Measurements from ENCODE around the gene RAB11FIP3.
A peak's percentile ranks its signal among the peaks of the same experiment; 100 is the strongest.

DNA sequence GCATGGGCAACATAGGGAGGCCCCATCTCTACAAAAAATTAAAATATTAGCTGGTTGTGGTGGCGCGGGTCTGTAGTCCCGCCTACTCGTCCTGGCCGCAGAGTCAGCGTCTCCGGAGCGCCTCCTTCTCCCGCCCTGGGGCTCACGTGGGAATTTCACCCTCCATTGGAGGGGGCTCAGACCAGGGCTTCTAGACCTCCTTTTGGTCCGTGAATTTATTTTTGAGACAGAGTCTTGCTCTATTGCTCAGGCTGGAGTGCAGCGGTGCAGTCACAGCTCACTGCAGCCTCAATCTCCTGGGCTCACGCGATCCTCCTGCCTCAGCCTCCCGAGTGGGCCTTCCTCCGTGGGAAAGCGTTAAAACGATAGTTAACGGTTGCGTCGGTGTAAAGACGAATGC, 28.8 kb upstream of the RAB11FIP3 start:
- TF ChIP-seq TMF1 (CRISPR knock-in tag; IDR thresholded peaks at IDR 0.05; ENCODE audit: low read depth), result no peak
- TF ChIP-seq, protein P1, sequence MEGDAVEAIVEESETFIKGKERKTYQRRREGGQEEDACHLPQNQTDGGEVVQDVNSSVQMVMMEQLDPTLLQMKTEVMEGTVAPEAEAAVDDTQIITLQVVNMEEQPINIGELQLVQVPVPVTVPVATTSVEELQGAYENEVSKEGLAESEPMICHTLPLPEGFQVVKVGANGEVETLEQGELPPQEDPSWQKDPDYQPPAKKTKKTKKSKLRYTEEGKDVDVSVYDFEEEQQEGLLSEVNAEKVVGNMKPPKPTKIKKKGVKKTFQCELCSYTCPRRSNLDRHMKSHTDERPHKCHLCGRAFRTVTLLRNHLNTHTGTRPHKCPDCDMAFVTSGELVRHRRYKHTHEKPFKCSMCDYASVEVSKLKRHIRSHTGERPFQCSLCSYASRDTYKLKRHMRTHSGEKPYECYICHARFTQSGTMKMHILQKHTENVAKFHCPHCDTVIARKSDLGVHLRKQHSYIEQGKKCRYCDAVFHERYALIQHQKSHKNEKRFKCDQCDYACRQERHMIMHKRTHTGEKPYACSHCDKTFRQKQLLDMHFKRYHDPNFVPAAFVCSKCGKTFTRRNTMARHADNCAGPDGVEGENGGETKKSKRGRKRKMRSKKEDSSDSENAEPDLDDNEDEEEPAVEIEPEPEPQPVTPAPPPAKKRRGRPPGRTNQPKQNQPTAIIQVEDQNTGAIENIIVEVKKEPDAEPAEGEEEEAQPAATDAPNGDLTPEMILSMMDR (CRISPR knock-in tag; IDR thresholded peaks at IDR 0.05), result no peak
- no peak for TF ChIP-seq TGIF2 (CRISPR knock-in tag; IDR thresholded peaks at IDR 0.05)
- TF ChIP-seq CREB1 (IDR thresholded peaks at IDR 0.05), result no peak
- no peak for TF ChIP-seq CREB1 (CRISPR knock-in tag; IDR thresholded peaks at IDR 0.05)
- TF ChIP-seq, protein P2, sequence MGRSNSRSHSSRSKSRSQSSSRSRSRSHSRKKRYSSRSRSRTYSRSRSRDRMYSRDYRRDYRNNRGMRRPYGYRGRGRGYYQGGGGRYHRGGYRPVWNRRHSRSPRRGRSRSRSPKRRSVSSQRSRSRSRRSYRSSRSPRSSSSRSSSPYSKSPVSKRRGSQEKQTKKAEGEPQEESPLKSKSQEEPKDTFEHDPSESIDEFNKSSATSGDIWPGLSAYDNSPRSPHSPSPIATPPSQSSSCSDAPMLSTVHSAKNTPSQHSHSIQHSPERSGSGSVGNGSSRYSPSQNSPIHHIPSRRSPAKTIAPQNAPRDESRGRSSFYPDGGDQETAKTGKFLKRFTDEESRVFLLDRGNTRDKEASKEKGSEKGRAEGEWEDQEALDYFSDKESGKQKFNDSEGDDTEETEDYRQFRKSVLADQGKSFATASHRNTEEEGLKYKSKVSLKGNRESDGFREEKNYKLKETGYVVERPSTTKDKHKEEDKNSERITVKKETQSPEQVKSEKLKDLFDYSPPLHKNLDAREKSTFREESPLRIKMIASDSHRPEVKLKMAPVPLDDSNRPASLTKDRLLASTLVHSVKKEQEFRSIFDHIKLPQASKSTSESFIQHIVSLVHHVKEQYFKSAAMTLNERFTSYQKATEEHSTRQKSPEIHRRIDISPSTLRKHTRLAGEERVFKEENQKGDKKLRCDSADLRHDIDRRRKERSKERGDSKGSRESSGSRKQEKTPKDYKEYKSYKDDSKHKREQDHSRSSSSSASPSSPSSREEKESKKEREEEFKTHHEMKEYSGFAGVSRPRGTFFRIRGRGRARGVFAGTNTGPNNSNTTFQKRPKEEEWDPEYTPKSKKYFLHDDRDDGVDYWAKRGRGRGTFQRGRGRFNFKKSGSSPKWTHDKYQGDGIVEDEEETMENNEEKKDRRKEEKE (IDR thresholded peaks at IDR 0.05), result no peak
- no peak for TF ChIP-seq MTA3 (CRISPR knock-in tag; IDR thresholded peaks at IDR 0.05)
- peak; percentile 25 for TF ChIP-seq YY1 (IDR thresholded peaks at IDR 0.05; ENCODE audit: insufficient read depth, insufficient replicate concordance, low read depth, low read length)
- TF ChIP-seq, protein P3, sequence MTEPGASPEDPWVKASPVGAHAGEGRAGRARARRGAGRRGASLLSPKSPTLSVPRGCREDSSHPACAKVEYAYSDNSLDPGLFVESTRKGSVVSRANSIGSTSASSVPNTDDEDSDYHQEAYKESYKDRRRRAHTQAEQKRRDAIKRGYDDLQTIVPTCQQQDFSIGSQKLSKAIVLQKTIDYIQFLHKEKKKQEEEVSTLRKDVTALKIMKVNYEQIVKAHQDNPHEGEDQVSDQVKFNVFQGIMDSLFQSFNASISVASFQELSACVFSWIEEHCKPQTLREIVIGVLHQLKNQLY (CRISPR knock-in tag; IDR thresholded peaks at IDR 0.05), result no peak
- no peak for TF ChIP-seq TCF7 (IDR thresholded peaks at IDR 0.05; ENCODE audit: low read depth)
- TF ChIP-seq ZNF235 (CRISPR knock-in tag; IDR thresholded peaks at IDR 0.05; ENCODE audit: borderline replicate concordance), result no peak
- no peak for TF ChIP-seq ATF7-NPFF (CRISPR knock-in tag; IDR thresholded peaks at IDR 0.05; ENCODE audit: low read depth)
